NCI-H2107 (cell line): ENCODE data around the gene ZMIZ1.

ENCODE experiments used
- DNase-seq: peaks from one replicate; lab custom pipeline; 2025; lab: John Stamatoyannopoulos, UW

Gene ZMIZ1

DNA sequence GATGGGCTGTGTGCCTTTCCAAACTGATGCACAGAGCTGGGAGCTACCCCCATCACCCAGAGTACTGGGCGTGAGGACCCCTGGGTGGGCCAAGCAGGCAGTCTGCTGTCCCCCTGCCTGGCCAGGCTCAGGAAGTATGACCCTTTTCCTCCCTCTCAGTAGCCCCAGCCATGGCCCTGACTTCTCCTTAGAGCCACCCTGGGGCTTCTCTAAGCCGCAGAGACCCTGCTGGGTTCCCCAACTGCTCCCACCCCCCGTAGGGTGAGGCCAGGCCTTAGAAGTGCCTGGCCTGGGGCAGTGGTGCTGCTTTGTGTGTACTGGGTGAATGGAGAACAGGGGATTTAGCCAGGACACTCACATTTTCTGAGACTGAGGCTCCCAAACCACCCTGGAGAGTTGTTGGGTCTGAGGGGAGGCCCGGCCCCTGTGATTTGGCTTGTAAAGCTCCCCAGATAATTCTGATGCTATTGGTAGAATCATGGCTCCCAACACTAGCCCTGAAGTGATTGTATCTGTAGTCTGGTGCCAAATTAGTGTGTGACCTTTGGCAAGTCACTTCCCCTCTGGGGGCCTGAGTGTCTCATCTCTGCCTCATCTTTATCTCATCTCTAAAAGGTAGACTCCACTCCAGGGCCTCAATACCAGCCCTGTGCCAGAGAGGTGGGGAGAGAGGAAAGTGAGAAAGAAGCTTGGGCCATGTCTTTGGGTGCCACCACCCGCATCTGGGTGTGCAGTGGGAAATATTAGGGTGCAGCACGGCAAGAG, 178.8 kb downstream of the ZMIZ1 start:
- no peak for DNase-seq

DNA sequence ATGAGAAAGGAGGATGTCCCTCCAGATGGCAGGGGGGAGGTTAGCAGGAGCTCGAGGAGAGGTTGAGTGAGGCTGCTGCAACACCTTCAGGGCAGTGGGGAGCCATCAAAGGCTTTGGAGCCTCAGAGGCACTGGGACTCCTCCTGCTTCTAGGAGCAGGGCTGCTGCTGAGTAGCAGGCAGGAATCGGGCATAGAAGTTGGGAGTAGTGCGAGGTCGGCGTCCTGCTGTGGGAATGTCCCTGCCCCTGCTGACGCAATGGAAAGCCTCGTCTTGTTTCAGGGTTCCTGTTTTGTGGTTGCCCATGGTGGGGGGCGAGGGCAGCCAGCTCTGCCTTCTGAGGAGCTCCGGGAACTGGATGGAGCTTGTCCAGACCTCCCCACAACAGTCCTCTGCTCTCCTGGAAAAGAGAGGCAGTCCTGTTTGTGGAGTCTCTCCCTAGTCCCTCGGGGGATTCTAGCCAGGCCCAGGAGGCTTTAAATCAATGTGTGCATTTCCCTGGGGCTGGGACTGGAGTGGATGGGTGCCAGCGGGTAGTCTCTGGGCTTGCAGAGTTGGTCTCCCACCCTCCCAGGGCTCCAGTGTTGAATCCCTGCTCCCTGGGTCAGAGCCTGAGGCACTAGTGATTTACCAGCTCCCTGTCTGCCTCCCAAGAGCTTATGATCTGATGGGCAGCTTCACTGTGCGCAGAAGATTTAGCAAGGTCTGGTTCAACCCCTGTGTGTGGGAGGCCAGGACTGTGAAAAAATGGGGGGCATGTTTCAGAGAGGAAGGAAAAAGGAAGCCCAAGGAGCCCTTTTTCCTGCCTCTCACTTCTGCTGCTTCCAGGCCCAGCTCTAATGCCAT, 179.8 kb downstream of the ZMIZ1 start:
- no peak for DNase-seq

GRCh38 chr10:79249186-79250121, 180.7 kb downstream of the ZMIZ1 start:
- no peak for DNase-seq

DNA sequence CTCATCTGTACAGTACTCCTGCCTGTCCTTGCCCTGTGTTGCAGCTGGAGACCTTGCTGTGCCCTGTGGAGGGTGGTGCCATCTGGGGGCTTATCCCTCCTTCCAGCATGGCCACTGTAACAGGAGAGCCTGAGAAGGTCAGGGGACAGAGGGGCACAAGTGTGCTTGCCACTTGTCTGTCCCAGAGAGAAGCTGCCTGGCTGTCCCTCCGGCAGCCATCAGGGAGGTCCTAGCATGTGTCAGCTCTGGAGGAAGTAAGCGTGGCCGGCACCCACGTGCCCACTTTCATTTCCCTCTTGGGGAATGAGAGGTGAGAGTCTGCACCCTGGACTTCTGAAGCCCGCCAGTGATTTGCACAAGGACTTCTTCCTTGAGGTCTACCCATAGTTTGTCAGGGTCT, 181.5 kb downstream of the ZMIZ1 start:
- DNase-seq: no peak

DNA sequence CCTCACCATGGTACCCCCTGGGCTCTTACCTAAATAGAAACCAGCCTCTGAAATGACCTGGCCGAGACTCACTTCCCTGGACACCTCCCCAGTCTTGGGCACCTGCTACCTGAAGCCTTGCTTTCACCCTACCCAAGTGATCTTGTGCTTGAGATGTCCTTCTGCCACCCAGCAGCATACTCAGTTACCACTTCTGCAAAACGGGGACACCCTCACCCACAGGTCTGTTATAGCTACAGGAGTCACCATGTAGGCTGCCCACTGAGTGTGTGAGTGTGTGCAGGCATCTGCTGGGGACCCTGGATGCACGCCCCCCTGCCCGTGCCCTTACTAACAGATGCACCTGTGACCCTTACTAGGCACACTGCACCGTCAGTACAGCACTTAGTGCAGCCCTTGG, 183.7 kb downstream of the ZMIZ1 start:
- no peak for DNase-seq

- DNase-seq: no peak
These were observed 184.2 kb downstream of the ZMIZ1 start for GRCh38 chr10:79252971-79253370.

GRCh38 chr10:79253704-79254103, 184.9 kb downstream of the ZMIZ1 start:
- no peak for DNase-seq

DNA sequence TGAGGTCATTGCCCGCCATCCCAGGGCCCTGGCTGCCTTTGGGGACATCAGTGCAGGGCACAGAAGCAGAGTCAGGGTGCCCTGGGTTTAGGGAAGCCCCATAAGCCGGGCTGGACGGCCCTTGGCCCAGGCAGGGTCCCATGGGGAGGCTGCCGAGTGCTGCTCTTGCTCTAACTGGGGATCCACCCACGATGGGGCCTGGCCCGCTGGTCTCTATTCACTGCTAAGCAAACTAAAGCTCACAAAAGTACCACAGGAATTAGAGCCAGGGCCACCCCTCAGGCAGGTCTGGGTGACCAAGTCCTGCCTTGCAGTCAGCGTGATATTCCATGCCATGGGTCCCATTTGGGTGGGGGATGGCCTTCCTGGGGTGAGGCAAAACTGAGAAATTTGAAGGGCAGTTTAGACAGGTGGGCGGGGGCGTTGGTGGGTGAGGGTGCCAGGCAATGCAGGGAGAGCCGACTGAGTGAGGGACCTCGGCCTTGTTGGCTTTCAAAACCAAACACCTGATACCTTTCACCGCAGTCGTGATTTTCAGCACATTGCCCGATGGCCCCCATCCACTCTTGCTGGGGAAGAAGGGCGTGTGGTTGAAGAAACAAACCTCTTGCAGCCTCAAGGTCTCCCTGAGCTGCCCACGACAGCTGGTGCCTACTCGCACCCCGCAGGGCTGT, 185.7 kb downstream of the ZMIZ1 start:
- DNase-seq: no peak

DNA sequence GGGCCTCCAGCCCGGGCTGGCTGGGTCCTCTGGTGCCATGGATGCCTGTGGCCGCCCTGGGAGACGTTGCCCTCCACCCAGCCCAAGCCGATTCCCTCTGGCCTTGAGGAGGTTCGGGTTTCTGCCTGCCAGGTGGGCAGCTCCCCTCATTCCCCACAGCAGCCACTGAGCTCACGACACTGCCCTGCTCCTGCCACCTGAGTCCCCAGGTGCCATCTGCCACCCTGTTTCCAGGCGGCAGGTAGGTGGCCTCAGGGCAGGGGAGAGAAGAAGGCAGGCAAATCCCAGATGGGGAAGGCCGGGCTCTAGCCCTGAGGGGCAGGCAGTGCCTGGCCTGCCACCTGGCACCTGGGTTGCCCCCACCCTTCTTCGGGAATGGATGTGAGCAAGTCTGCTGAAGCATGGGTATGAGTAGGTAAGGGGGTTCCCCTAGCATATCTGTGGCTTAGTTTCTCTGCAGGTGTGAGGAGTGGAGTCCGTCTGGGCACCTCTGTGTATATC, 186.3 kb downstream of the ZMIZ1 start:
- no peak for DNase-seq

GRCh38 chr10:79256264-79256806, 187.6 kb downstream of the ZMIZ1 start:
- DNase-seq: no peak

DNA sequence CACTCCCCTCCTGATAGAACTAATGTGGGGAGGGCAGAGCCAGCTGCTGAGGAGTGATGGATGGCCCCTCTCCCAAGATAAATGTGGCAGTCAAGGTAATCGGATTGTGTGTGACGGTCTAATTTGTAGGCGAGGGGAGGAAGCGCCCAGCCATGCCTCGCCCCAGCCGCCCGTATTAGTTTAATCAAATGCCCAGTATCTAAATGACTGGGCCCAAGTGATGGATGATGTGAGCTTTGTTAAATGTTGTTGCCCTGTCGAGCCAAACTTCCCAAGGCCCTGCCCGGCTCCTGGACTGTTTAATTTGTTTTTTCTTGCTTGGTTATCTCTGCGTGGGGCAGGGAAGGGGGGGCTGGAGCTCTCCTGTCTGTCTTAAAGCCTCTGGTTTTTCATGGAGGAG, 190.1 kb downstream of the ZMIZ1 start:
- DNase-seq: no peak

DNA sequence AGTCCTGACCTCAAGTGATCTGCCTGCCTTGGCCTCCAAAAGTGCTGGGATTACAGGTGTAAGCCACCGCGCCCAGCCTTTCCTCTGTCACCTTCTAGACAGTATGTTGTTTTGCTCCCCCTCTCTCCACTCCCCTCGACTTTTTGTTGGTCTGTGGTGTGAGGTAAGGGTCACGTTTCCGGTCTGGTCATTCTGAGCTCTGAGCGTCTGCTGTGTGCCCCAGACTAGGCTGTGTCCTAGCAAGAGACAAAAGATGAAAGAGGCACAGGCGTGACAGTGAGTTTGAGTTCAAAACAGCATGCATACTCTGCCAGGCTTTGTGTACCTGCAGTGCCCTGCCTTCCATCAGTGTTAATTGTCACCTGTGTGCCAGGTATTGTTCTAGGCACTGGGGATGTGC, 191.1 kb downstream of the ZMIZ1 start:
- no peak for DNase-seq

DNA sequence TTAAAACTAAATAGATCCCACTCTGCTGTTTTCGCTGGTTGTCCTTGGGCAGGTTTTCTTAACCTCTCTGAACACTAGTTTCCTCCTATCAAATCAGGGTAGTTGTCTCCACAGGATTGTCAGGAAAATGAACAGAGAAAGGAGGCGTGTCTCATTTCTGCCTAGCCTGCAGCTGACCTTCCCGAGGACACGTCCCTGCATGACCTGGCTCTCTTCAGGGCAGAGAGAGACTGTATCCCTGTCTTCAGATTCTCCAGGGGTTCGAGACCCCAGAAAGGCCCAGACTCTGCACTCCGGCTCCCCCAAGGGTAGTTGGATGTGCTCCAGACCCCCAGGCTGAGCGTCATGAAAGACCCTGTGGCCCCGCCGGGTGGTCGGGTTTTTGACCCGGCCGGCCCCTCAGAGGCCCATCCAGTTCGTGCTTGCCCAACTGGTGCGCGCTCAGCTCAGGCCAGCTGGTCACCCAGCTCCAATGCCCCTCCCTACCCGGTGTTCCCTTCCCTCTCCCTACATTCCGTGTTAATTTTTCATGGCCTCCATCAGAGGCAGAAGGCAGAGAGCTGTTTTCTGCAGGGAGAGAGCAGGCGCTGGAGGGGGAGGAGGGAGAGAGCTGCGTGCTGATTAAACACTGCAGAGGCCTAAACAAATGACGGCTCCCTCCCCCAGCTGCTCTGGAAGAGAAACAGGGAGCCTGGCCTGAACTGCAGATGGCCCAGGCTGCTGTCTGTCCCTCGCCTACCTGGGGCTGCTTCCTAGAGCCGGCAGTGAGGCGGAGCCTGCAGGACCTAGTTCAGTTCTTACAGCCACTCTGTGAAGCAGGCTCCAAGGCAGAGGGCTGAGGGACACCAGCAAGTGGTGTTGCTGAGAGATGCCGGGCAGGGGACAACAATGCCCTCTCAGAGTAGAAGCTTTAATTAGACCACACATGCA, 192.3 kb downstream of the ZMIZ1 start:
- DNase-seq: no peak

- DNase-seq: no peak
These were observed 193.4 kb downstream of the ZMIZ1 start for GRCh38 chr10:79262131-79262530.

GRCh38 chr10:79262959-79263746, 194.4 kb downstream of the ZMIZ1 start:
- no peak for DNase-seq

DNA sequence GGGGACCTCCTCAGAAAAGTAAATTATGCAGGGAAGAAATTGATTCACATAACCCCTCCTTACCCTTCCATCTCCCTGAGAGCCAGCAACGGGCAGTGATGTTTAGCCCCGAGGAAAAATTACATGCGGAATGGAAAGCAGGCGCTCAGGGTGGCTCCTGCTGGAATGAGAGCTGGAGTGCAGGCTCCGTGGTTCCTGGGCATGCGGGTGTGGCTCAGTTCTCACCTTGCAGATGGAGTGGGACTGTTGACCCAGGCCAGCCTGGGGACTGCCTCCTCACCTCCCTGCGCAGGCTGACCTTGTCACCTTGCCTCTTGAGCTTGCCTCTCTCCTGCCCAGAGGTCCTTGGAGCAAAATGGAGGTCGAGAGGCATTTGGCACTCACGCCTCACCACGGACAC, 195.2 kb downstream of the ZMIZ1 start:
- DNase-seq: no peak

DNA sequence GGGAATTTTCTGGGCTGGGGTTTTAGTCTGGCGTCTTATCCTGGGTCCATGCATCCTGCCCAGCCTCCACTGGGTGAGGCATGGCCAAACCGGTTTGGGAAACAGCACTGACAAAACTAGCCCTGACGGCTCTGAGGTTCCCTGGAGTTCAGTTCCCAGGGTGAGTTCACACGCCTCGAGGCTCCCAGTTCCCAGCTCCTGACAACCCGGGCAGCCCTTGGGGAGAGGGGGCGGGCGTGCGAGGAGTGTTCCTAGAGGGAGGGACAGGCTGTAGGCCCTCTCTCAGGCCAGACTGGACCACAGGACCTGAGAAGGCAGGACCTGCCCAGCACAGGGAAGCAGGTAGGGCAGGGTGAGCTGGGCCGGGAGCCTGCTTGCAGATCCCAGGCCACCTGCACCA, 196.2 kb downstream of the ZMIZ1 start:
- DNase-seq: no peak

GRCh38 chr10:79266084-79266483, 197.3 kb downstream of the ZMIZ1 start:
- no peak for DNase-seq
